Measurements from ENCODE around the gene OGG1. TPM values are rescaled to one million over a fixed set of nuclear protein-coding genes. Genes with fewer than 3 reads are reported as not detected.

Gene OGG1
- total and polyA plus RNA-seq, 9 of the 15 experiments (the other 6 are each of a cell fraction or from before 2014, with no cell fraction given), result 6.6 to 33.0 (median 24.4) TPM

DNA sequence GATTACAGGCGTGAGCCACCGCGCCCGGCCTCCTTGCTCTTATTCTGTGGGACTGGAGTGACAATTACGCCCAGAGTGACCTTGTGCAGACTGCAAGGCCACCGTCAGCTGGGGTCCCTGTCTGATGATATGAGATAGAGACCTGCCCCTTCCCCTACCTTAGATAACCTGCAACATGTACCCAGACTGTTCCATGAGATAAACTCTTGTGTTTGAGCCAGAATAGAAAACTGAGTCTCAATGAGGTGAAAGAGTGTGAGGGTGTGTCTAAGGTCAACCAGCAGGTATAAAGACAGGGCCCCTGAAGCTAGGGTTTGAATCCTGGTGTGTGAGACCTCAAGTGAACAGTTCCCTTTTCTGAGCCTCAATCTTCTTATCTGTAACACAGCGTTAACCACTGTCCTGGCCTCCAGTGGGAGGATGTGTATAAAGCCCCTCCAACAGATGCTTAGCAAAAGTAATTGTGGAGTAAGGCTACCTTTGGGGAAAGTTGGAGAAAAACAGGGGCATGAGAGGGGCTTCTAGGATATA lies 36.5 kb downstream of the OGG1 start (continued):
- TF ChIP-seq MYC (IDR thresholded peaks at IDR 0.05; ENCODE audit: low read depth, low read length) (0 out of 2 replicates have a peak, but pooled peaks have one; percentile 3), MYC (CRISPR knock-in tag; IDR thresholded peaks at IDR 0.05; ENCODE audit: borderline replicate concordance, low read depth) (peak; percentile 11; the same call in 1 of the 2 replicates), CREM (IDR thresholded peaks at IDR 0.05; ENCODE audit: low read depth) (0 out of 2 replicates have a peak, but pooled peaks have one; percentile 22), HDAC3 (IDR thresholded peaks at IDR 0.05; ENCODE audit: borderline replicate concordance, partially characterized antibody) (peak; percentile 31), EP300 (IDR thresholded peaks at IDR 0.05; ENCODE audit: low read length) (peak; percentile 73), TBL1XR1 (IDR thresholded peaks at IDR 0.05; ENCODE audit: low read length in 2 of 2) (peak in 1 of 2 experiments; percentile 17; a peak in 1 of 4 replicates), KLF10 (CRISPR knock-in tag; IDR thresholded peaks at IDR 0.05) (no peak), NR2C1 (IDR thresholded peaks at IDR 0.05) (peak; percentile 61), NR2C1 (tag; IDR thresholded peaks at IDR 0.05) (peak; percentile 45; the same call in 1 of the 2 replicates), ZNF717 (CRISPR knock-in tag; IDR thresholded peaks at IDR 0.05) (no peak), ZNF445 (CRISPR knock-in tag; IDR thresholded peaks at IDR 0.05; ENCODE audit: low read depth) (no peak), MCM2 (IDR thresholded peaks at IDR 0.05; ENCODE audit: low read depth) (no peak), ZBTB7A (IDR thresholded peaks at IDR 0.05; ENCODE audit: borderline replicate concordance, control insufficient read depth, low read depth, low read length) (peak; percentile 74), POLR2AphosphoS2 (IDR thresholded peaks at IDR 0.05; ENCODE audit: low read length) (0 out of 2 replicates have a peak, but pooled peaks have one; percentile 16), ZNF274 (IDR thresholded peaks at IDR 0.05; ENCODE audit: borderline replicate concordance, low read depth, low read length) (peak; percentile 45; the same call in 1 of the 2 replicates), MEF2A (IDR thresholded peaks at IDR 0.05; ENCODE audit: control insufficient read depth, low read depth, low read length) (no peak), EZH2 (IDR thresholded peaks at IDR 0.05; ENCODE audit: borderline replicate concordance, low read depth, low read length) (no peak), RAD21 (CRISPR knock-in tag; conservative IDR thresholded peaks at IDR 0.05 in 1 of 2, IDR thresholded peaks at IDR 0.05 in 1 of 2) (no peak), CHAMP1 (IDR thresholded peaks at IDR 0.05) (peak; percentile 44; the same call in 1 of the 2 replicates)
- TF ChIP-seq, protein P1, sequence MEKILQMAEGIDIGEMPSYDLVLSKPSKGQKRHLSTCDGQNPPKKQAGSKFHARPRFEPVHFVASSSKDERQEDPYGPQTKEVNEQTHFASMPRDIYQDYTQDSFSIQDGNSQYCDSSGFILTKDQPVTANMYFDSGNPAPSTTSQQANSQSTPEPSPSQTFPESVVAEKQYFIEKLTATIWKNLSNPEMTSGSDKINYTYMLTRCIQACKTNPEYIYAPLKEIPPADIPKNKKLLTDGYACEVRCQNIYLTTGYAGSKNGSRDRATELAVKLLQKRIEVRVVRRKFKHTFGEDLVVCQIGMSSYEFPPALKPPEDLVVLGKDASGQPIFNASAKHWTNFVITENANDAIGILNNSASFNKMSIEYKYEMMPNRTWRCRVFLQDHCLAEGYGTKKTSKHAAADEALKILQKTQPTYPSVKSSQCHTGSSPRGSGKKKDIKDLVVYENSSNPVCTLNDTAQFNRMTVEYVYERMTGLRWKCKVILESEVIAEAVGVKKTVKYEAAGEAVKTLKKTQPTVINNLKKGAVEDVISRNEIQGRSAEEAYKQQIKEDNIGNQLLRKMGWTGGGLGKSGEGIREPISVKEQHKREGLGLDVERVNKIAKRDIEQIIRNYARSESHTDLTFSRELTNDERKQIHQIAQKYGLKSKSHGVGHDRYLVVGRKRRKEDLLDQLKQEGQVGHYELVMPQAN (IDR thresholded peaks at IDR 0.05; ENCODE audit: borderline replicate concordance), result 0 out of 2 replicates have a peak, but pooled peaks have one; percentile 3
- TF ChIP-seq, protein P2, sequence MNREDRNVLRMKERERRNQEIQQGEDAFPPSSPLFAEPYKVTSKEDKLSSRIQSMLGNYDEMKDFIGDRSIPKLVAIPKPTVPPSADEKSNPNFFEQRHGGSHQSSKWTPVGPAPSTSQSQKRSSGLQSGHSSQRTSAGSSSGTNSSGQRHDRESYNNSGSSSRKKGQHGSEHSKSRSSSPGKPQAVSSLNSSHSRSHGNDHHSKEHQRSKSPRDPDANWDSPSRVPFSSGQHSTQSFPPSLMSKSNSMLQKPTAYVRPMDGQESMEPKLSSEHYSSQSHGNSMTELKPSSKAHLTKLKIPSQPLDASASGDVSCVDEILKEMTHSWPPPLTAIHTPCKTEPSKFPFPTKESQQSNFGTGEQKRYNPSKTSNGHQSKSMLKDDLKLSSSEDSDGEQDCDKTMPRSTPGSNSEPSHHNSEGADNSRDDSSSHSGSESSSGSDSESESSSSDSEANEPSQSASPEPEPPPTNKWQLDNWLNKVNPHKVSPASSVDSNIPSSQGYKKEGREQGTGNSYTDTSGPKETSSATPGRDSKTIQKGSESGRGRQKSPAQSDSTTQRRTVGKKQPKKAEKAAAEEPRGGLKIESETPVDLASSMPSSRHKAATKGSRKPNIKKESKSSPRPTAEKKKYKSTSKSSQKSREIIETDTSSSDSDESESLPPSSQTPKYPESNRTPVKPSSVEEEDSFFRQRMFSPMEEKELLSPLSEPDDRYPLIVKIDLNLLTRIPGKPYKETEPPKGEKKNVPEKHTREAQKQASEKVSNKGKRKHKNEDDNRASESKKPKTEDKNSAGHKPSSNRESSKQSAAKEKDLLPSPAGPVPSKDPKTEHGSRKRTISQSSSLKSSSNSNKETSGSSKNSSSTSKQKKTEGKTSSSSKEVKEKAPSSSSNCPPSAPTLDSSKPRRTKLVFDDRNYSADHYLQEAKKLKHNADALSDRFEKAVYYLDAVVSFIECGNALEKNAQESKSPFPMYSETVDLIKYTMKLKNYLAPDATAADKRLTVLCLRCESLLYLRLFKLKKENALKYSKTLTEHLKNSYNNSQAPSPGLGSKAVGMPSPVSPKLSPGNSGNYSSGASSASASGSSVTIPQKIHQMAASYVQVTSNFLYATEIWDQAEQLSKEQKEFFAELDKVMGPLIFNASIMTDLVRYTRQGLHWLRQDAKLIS (CRISPR knock-in tag; IDR thresholded peaks at IDR 0.05), result 0 out of 2 replicates have a peak, but pooled peaks have one; percentile 61
